HepG2 (cell line): ENCODE results near the gene ZNF425. TPM values are rescaled to one million over a fixed set of nuclear protein-coding genes. Genes with fewer than 3 reads are reported as not detected.

Experiments
- ATAC-seq: fragments of 200-7000 bp; cut with Tn5 transposase; 3 replicates; pipeline ENCODE4 v1.9.1; 2020; ENCODE audit warnings: mild to moderate bottlenecking, moderate library complexity
- BruUV-seq: library from RNA; stranded (reverse); fragments of 400-500 nt; replicated peaks from 2 replicates; lab custom pipeline; 2021; lab: Mats Ljungman, UMichigan
- CTCF ChIA-PET: fragments of 300-600 bp; formaldehyde crosslinking; extraction: SDS; loops from one replicate; lab custom pipeline; 2021; ENCODE audit warnings: low total read pairs, inconsistent platforms, low intra/inter-chr PET ratio; lab: Yijun Ruan, JAX
- POLR2A ChIA-PET: fragments of 350-600 bp; sonication (Branson Sonifier 250); formaldehyde crosslinking; loops from one replicate; lab custom pipeline; 2020; ENCODE audit warnings: antibody characterized with exemption, inconsistent platforms; lab: Yijun Ruan, JAX
- DNase-seq: peaks from one replicate; pipeline ENCODE4 v3.0.0-alpha.2; 2015; ENCODE audit warnings: low spot score
- FAIRE-seq: peaks from 3 replicates; lab custom pipeline; 2011; peaks lifted over from hg19 to GRCh38; lab: Jason Lieb, UNC
- H2AFZ ChIP-seq: one replicate; pipeline ENCODE4 v1.6.1; 2011; ENCODE audit warnings: low read length, inconsistent platforms
- H3K27ac ChIP-seq: fragments of 300-600 bp; 3 replicates; pipeline ENCODE4 v1.8.0; 2011; ENCODE audit warnings: mixed run types, mild to moderate bottlenecking, mixed read lengths, low read length, inconsistent platforms; ENCODE audit not compliant: insufficient read depth; ENCODE audit errors: extremely low read length
- H3K27me3 ChIP-seq, 2 experiments: fragments of 200-600 bp in 1 of 2; 2 replicates in 1 of 2; 3 replicates in 1 of 2; pipeline versions ENCODE4 v1.6.0 to v1.8.0; 2011; ENCODE audit warnings: low read length in 2 of 2, mild to moderate bottlenecking in 2 of 2, moderate library complexity in 2 of 2, inconsistent platforms in 1 of 2; ENCODE audit not compliant: insufficient read depth in 2 of 2, control insufficient read depth in 1 of 2
- H3K36me3 ChIP-seq, 2 experiments: fragments of 200-600 bp in 1 of 2; replicated peaks in 1 of 2; 2 replicates in 1 of 2; 3 replicates in 1 of 2; pipeline versions ENCODE4 v1.5.1 to v1.8.0; 2011; ENCODE audit warnings: low read length in 2 of 2, inconsistent platforms in 1 of 2; ENCODE audit not compliant: insufficient read depth in 2 of 2, control insufficient read depth in 1 of 2
- H3K4me1 ChIP-seq: 2 replicates; pipeline ENCODE4 v1.5.1; 2012; ENCODE audit warnings: low read length, inconsistent platforms; ENCODE audit not compliant: insufficient read depth
- H3K4me2 ChIP-seq: 2 replicates; pipeline ENCODE4 v1.6.0; 2011; ENCODE audit warnings: low read depth, low read length, inconsistent platforms
- H3K4me3 ChIP-seq, 3 experiments: fragments of 200-600 bp in 1 of 3; sonication (generic), shearing (Covaris generic) in 1 of 3; replicated peaks in 1 of 3; 2 replicates each; pipeline ENCODE4 v1.5.1; 2011 to 2016; ENCODE audit warnings: low read length in 3 of 3, inconsistent platforms in 2 of 3, low read depth in 2 of 3, mild to moderate bottlenecking in 2 of 3, control low read depth in 1 of 3, mixed read lengths in 1 of 3; ENCODE audit not compliant: insufficient read depth in 1 of 3
- H3K79me2 ChIP-seq: one replicate; pipeline ENCODE4 v1.6.1; 2011; ENCODE audit warnings: low read length, inconsistent platforms; ENCODE audit not compliant: insufficient read depth
- H3K9ac ChIP-seq: 2 replicates; pipeline ENCODE4 v1.6.0; 2011; ENCODE audit warnings: mild to moderate bottlenecking, low read depth, low read length, inconsistent platforms; ENCODE audit not compliant: insufficient read depth
- H3K9me3 ChIP-seq: 2 replicates; pipeline ENCODE4 v1.5.1; 2012; ENCODE audit warnings: mild to moderate bottlenecking, low read length
- H4K20me1 ChIP-seq: 2 replicates; pipeline ENCODE4 v1.6.0; 2011; ENCODE audit warnings: inconsistent platforms, mild to moderate bottlenecking, low read length, moderate library complexity; ENCODE audit not compliant: insufficient read depth
- FIP1L1 ChIP-seq: fragments of 200-400 bp; formaldehyde crosslinking; IDR thresholded peaks from 2 replicates; pipeline ENCODE4 v1.6.1; 2018; ENCODE audit warnings: low read depth, mild to moderate bottlenecking, low read length, moderate library complexity, borderline replicate concordance; ENCODE audit not compliant: insufficient read depth
- FOXK1 ChIP-seq: sonication (generic); formaldehyde crosslinking; IDR thresholded peaks from 2 replicates; pipeline ENCODE4 v1.4.0; 2020; ENCODE audit warnings: low read depth, missing genetic modification reagents, borderline replicate concordance
- GATA4 ChIP-seq: sonication (generic); IDR thresholded peaks from 2 replicates; pipeline ENCODE4 v1.6.1; 2016; ENCODE audit warnings: antibody characterized with exemption, low read depth, borderline replicate concordance
- HDAC6 ChIP-seq: fragments of 200-600 bp; sonication (generic); IDR thresholded peaks from 2 replicates; pipeline ENCODE4 v1.7.0; 2017; ENCODE audit warnings: mild to moderate bottlenecking, antibody characterized with exemption, low read length, low read depth
- KMT2B ChIP-seq: IDR thresholded peaks from 2 replicates; pipeline ENCODE4 v1.6.1; 2016; ENCODE audit warnings: missing genetic modification reagents, missing compliant biosample characterization
- RXRB ChIP-seq: IDR thresholded peaks from 2 replicates; pipeline ENCODE4 v1.6.1; 2016; ENCODE audit warnings: borderline replicate concordance, missing genetic modification reagents, missing compliant biosample characterization
- WGBS: methylation state at CpG from one replicate; pipeline ENCODE4 v1.1.6; 2017; ENCODE audit warnings: low lambda C conversion rate; 5-methylcytosine and 5-hydroxymethylcytosine counted together
- in situ Hi-C: cut with HindIII; loops from 2 replicates; pipeline ENCODE4 v1.10.0; 2017; ENCODE audit warnings: low pct_unique_long_range_greater_than_20kb; ENCODE audit not compliant: extremely low pct_ligation_motif_present
- intact Hi-C: fragments of 100-400 bp; cut with micrococcal nuclease; formaldehyde crosslinking; loops from one replicate; pipeline ENCODE4 v1.10.0; 2022; ENCODE audit not compliant: unreplicated experiment
- polyA plus RNA-seq, 8 experiments: library from polyadenylated mRNA; depleted of rRNA in 3 of 8; stranded (reverse) in 7 of 8; unstranded in 1 of 8; fragments of >200 nt; fragmentation: Illumina TruSeq in 4 of 8; extraction: Trizol in 4 of 8; gene quantifications; 2 replicates each; pipeline versions ENCODE4 v1.2.1 to v1.2.3, GENCODE V29; 2011 to 2016; ENCODE audit warnings: low read depth in 4 of 8, missing spikeins in 1 of 8, mixed read lengths in 1 of 8; ENCODE audit not compliant: insufficient read depth in 1 of 8
- total RNA-seq, 5 experiments: library from RNA; depleted of rRNA; stranded (reverse); fragments of >200 nt; fragmentation: Illumina TruSeq; extraction: Trizol; gene quantifications; 2 replicates each; pipeline ENCODE4 v1.2.3, GENCODE V29; 2016; ENCODE audit warnings: low read depth in 1 of 5
- TF ChIP-seq, protein P1 (sequence below): sonication (generic); formaldehyde crosslinking; IDR thresholded peaks from 2 replicates; pipeline ENCODE4 v1.4.0; 2020; ENCODE audit warnings: missing genetic modification reagents, mild to moderate bottlenecking, borderline replicate concordance
- TF ChIP-seq, protein P2 (sequence below): sonication (generic); formaldehyde crosslinking; IDR thresholded peaks from 2 replicates; pipeline ENCODE4 v1.4.0; 2020; ENCODE audit warnings: missing genetic modification reagents, borderline replicate concordance

ZNF425 gene
- total and polyA plus RNA-seq, 2 of the 13 experiments (the other 11 are each of a cell fraction or from before 2014, with no cell fraction given), result 0.51 to 1.1 TPM

DNA sequence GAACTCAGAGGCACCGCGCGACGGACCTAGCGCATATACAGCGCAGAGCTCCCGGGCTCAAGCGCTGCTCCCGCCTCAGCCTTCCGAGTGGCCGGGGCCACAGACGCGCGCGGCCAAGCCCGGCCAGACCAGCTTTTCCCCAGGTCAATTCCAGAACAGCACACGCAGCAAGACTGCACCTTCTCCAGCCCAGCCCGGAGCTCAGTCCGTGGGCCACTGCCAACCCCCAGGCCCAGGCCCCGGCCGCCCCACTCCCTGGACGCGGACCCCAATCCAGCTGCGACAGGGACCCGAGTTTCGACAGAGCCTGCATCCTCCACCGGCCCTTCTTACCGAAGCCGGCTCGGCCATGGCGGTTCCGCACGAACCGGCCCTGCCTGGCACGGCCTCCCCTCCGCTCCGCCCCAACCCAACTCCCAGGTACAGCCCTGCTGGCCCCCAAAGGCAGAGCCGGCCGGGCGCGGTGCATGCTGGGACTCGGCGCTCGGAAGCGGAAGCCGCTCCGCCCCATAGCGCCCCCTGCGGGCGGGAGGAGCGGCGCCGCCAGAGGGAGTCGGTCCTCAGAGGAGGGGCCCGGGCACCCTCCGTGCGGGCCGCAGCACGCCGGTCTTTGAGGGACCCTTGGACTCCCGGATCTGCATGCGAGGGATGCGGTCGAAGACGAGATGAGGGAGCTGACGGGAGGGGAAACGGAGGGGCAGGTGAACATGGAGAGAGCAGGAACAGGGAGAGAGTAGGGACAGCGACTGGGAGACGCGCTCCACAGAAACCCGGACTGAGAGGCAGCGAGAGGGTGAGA is at the start of gene ZNF425 (continued):
- peak; percentile 79 for TF ChIP-seq KMT2B (CRISPR knock-in tag)
- TF ChIP-seq FOXK1 (CRISPR knock-in tag), result peak; percentile 84; the same call in 1 of the 2 replicates
- TF ChIP-seq, protein P1, sequence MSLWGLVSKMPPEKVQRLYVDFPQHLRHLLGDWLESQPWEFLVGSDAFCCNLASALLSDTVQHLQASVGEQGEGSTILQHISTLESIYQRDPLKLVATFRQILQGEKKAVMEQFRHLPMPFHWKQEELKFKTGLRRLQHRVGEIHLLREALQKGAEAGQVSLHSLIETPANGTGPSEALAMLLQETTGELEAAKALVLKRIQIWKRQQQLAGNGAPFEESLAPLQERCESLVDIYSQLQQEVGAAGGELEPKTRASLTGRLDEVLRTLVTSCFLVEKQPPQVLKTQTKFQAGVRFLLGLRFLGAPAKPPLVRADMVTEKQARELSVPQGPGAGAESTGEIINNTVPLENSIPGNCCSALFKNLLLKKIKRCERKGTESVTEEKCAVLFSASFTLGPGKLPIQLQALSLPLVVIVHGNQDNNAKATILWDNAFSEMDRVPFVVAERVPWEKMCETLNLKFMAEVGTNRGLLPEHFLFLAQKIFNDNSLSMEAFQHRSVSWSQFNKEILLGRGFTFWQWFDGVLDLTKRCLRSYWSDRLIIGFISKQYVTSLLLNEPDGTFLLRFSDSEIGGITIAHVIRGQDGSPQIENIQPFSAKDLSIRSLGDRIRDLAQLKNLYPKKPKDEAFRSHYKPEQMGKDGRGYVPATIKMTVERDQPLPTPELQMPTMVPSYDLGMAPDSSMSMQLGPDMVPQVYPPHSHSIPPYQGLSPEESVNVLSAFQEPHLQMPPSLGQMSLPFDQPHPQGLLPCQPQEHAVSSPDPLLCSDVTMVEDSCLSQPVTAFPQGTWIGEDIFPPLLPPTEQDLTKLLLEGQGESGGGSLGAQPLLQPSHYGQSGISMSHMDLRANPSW (CRISPR knock-in tag), result no peak; the same call in 1 of the 2 replicates
- no peak for TF ChIP-seq HDAC6
- peak; percentile 13; the same call in 1 of the 2 replicates for TF ChIP-seq GATA4

DNA sequence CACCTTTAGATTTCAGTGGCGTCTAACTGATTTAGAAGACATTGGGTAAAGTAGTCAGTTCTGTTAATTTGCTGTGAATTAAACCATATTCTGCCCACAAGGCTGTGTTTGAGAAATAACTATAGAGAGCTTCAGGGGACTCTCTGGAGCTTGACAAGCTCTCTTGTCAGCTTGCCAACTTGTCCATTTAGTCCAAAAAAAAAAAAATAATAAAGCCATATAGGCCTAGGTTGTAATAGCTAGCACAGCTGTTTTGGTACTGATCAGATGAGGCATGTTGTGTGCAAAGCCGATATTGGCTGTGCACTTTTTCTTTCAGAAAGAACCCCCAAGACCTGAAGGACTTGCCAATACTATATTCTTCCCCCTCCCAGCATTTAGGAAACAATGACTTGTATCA is 49.0 kb upstream of the ZNF425 start:
- no peak overlapping the region for H3K4me2 ChIP-seq
- H3K4me1 ChIP-seq, result peaks cover 5% of the 10 kb centered on the region; the same call in 1 of the 2 replicates
- H3K4me3 ChIP-seq, result no peak overlapping the region
- intact Hi-C loops (no loop called here), in situ Hi-C loops (no loop called here)
- ChIA-PET CTCF (no interaction called here), POLR2A (no interaction called here)
- no peak for FAIRE-seq
- no peaks in the 10 kb centered on the region for H4K20me1 ChIP-seq
- H3K79me2 ChIP-seq, result no peaks in the 10 kb centered on the region
- H2AFZ ChIP-seq, result no peak overlapping the region
- no peaks in the 10 kb centered on the region for H3K27me3 ChIP-seq
- ATAC-seq, result no peak
- no peaks in the 10 kb centered on the region for H3K9me3 ChIP-seq
- no peak overlapping the region for H3K9ac ChIP-seq
- 95% methylated on average over 2 of the region's 2 CpGs for WGBS
- BruUV-seq, result no TSS peak
- peaks cover 9 to 66% of the 10 kb centered on the region in 2 experiments for H3K36me3 ChIP-seq
- no peak for DNase-seq
- H3K27ac ChIP-seq, result no peak overlapping the region
- TF ChIP-seq RXRB (CRISPR knock-in tag) (no peak), FIP1L1 (no peak)
- TF ChIP-seq, protein P2, sequence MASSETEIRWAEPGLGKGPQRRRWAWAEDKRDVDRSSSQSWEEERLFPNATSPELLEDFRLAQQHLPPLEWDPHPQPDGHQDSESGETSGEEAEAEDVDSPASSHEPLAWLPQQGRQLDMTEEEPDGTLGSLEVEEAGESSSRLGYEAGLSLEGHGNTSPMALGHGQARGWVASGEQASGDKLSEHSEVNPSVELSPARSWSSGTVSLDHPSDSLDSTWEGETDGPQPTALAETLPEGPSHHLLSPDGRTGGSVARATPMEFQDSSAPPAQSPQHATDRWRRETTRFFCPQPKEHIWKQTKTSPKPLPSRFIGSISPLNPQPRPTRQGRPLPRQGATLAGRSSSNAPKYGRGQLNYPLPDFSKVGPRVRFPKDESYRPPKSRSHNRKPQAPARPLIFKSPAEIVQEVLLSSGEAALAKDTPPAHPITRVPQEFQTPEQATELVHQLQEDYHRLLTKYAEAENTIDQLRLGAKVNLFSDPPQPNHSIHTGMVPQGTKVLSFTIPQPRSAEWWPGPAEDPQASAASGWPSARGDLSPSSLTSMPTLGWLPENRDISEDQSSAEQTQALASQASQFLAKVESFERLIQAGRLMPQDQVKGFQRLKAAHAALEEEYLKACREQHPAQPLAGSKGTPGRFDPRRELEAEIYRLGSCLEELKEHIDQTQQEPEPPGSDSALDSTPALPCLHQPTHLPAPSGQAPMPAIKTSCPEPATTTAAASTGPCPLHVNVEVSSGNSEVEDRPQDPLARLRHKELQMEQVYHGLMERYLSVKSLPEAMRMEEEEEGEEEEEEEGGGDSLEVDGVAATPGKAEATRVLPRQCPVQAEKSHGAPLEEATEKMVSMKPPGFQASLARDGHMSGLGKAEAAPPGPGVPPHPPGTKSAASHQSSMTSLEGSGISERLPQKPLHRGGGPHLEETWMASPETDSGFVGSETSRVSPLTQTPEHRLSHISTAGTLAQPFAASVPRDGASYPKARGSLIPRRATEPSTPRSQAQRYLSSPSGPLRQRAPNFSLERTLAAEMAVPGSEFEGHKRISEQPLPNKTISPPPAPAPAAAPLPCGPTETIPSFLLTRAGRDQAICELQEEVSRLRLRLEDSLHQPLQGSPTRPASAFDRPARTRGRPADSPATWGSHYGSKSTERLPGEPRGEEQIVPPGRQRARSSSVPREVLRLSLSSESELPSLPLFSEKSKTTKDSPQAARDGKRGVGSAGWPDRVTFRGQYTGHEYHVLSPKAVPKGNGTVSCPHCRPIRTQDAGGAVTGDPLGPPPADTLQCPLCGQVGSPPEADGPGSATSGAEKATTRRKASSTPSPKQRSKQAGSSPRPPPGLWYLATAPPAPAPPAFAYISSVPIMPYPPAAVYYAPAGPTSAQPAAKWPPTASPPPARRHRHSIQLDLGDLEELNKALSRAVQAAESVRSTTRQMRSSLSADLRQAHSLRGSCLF (CRISPR knock-in tag), result no peak
